Activated CD8-positive, alpha-beta memory T cell treated with anti-CD3 and anti-CD28 coated beads for 1 hour (primary cell): ENCODE data around the gene GCNA.

Source experiments
- DNase-seq, 2 donors: peaks; one replicate each; pipeline ENCODE4 v3.0.0-alpha.2; 2020; ENCODE audit warnings: low read depth in 1 of 2; ENCODE audit errors: extremely low read depth in 1 of 2

The GCNA gene

GRCh38 chrX:71612256-71612655 lies 34.0 kb downstream of the GCNA start:
- DNase-seq, result no peak

- DNase-seq, result no peak
These were observed 36.8 kb downstream of the GCNA start for GRCh38 chrX:71615056-71615455.

GRCh38 chrX:71615954-71616353 lies 37.7 kb downstream of the GCNA start:
- no peak for DNase-seq

GRCh38 chrX:71616672-71617529 lies 38.7 kb downstream of the GCNA start:
- no peak for DNase-seq

GRCh38 chrX:71617742-71618141 lies 39.5 kb downstream of the GCNA start:
- no peak for DNase-seq

GRCh38 chrX:71618303-71618721 lies 40.1 kb downstream of the GCNA start, which contains the start of gene CXCR3:
TSS of gene CXCR3 (minus strand) at chrX:71618511. CDS start at chrX:71618449, 62 bp downstream.
- DNase-seq, result peak; percentile 28 to 54

- DNase-seq, result no peak
These were observed 40.5 kb downstream of the GCNA start for GRCh38 chrX:71618787-71619186.

GRCh38 chrX:71619193-71619592 lies 41.0 kb downstream of the GCNA start:
- no peak for DNase-seq

GRCh38 chrX:71619986-71620385 lies 41.7 kb downstream of the GCNA start:
- DNase-seq, result no peak

GRCh38 chrX:71621603-71622002 lies 43.4 kb downstream of the GCNA start:
- no peak for DNase-seq

GRCh38 chrX:71622032-71622575 lies 43.9 kb downstream of the GCNA start:
- DNase-seq, result no peak

GRCh38 chrX:71622576-71623450 lies 44.6 kb downstream of the GCNA start:
- peak; percentile 18 to 48 for DNase-seq

- no peak for DNase-seq
These were observed 45.5 kb downstream of the GCNA start for GRCh38 chrX:71623714-71624113.

GRCh38 chrX:71625471-71625870 lies 47.2 kb downstream of the GCNA start:
- no peak for DNase-seq

- no peak for DNase-seq
These were observed 48.3 kb downstream of the GCNA start for GRCh38 chrX:71626576-71626975.

GRCh38 chrX:71627588-71628404 lies 49.6 kb downstream of the GCNA start:
- DNase-seq, result no peak

- DNase-seq, result no peak
These were observed 51.2 kb downstream of the GCNA start for GRCh38 chrX:71629467-71629866.

- DNase-seq, result no peak
These were observed 54.9 kb downstream of the GCNA start for GRCh38 chrX:71632923-71633657.

- DNase-seq, result no peak
These were observed 56.1 kb downstream of the GCNA start for GRCh38 chrX:71634366-71634765.
